ENCODE measurements around the gene MAP4K4.
"Not testable (repeated sequence)": the region's sequence is repeated elsewhere in the genome, so short reads cannot be mapped to it uniquely, and the experiment has no call there.

MAP4K4 gene

GRCh38 chr2:101745711-101746694 is 48.5 kb downstream of the MAP4K4 start:
- H3K4me1 ChIP-seq (ENCODE audit: low read length): peaks cover 2% of the 10 kb centered on the region; the same call in 1 of the 2 replicates
- H3K36me3 ChIP-seq (replicated peaks; ENCODE audit: insufficient read depth, low read length): no peaks in the 10 kb centered on the region
- no peaks in the 10 kb centered on the region for H3K79me2 ChIP-seq (ENCODE audit: low read length)
- H3K27me3 ChIP-seq (replicated peaks; ENCODE audit: insufficient read depth, low read length): no peaks in the 10 kb centered on the region
- H3K9me2 ChIP-seq (replicated peaks; ENCODE audit: insufficient read depth, low read length): no peaks in the 10 kb centered on the region
- H3K4me3 ChIP-seq (ENCODE audit: low read length): no peak overlapping the region
- no peak for TF ChIP-seq EZH2 (optimal IDR thresholded peaks at IDR 0.05; ENCODE audit: low read depth, low read length)
- TF ChIP-seq CTCF (IDR thresholded peaks at IDR 0.05; ENCODE audit: low read length): no peak
- no peak for TF ChIP-seq EZH2phosphoT487 (IDR thresholded peaks at IDR 0.05; ENCODE audit: low read length)
- H3K9me3 ChIP-seq (replicated peaks; ENCODE audit: insufficient read depth, low read length): no peaks in the 10 kb centered on the region
- H3K9ac ChIP-seq (ENCODE audit: low read length): no peak overlapping the region
- no peak overlapping the region for H3K27ac ChIP-seq (ENCODE audit: low read length)
- H3K4me2 ChIP-seq (ENCODE audit: low read depth, low read length): no peak overlapping the region
- no peaks in the 10 kb centered on the region for H3F3A ChIP-seq (ENCODE audit: insufficient read depth, low read length)
- H4K20me1 ChIP-seq (ENCODE audit: insufficient read depth, low read length): no peaks in the 10 kb centered on the region
- DNase-seq: no peak
- no peak overlapping the region for H2AFZ ChIP-seq (ENCODE audit: low read length)

GRCh38 chr2:101748000-101748399 is 50.5 kb downstream of the MAP4K4 start:
- Histone ChIP-seq H3K27me3 (replicated peaks; ENCODE audit: insufficient read depth, low read length) (no peaks in the 10 kb centered on the region), H3F3A (ENCODE audit: insufficient read depth, low read length) (no peaks in the 10 kb centered on the region), H3K4me1 (ENCODE audit: low read length) (peaks cover 8% of the 10 kb centered on the region), H3K4me2 (ENCODE audit: low read depth, low read length) (no peak overlapping the region), H3K79me2 (ENCODE audit: low read length) (no peaks in the 10 kb centered on the region), H3K36me3 (replicated peaks; ENCODE audit: insufficient read depth, low read length) (no peaks in the 10 kb centered on the region), H2AFZ (ENCODE audit: low read length) (no peak overlapping the region), H4K20me1 (ENCODE audit: insufficient read depth, low read length) (no peaks in the 10 kb centered on the region), H3K9me2 (replicated peaks; ENCODE audit: insufficient read depth, low read length) (no peaks in the 10 kb centered on the region), H3K9ac (ENCODE audit: low read length) (no peak overlapping the region), H3K27ac (ENCODE audit: low read length) (no peak overlapping the region), H3K9me3 (replicated peaks; ENCODE audit: insufficient read depth, low read length) (no peaks in the 10 kb centered on the region), H3K4me3 (ENCODE audit: low read length) (no peak overlapping the region)
- DNase-seq: no peak
- TF ChIP-seq EZH2 (optimal IDR thresholded peaks at IDR 0.05; ENCODE audit: low read depth, low read length) (no peak), EZH2phosphoT487 (IDR thresholded peaks at IDR 0.05; ENCODE audit: low read length) (no peak), CTCF (IDR thresholded peaks at IDR 0.05; ENCODE audit: low read length) (no peak)

GRCh38 chr2:101748462-101748861 is 51.0 kb downstream of the MAP4K4 start:
- not testable (repeated sequence) for H3K9ac ChIP-seq (ENCODE audit: low read length); H3K9me3 ChIP-seq (replicated peaks; ENCODE audit: insufficient read depth, low read length); H3K27me3 ChIP-seq (replicated peaks; ENCODE audit: insufficient read depth, low read length); H3K27ac ChIP-seq (ENCODE audit: low read length); H3K9me2 ChIP-seq (replicated peaks; ENCODE audit: insufficient read depth, low read length); H3K4me2 ChIP-seq (ENCODE audit: low read depth, low read length); H3K36me3 ChIP-seq (replicated peaks; ENCODE audit: insufficient read depth, low read length); H4K20me1 ChIP-seq (ENCODE audit: insufficient read depth, low read length); DNase-seq; H3F3A ChIP-seq (ENCODE audit: insufficient read depth, low read length); H2AFZ ChIP-seq (ENCODE audit: low read length); H3K4me3 ChIP-seq (ENCODE audit: low read length); H3K79me2 ChIP-seq (ENCODE audit: low read length); H3K4me1 ChIP-seq (ENCODE audit: low read length)

GRCh38 chr2:101750688-101751087 is 53.2 kb downstream of the MAP4K4 start:
- no peak overlapping the region for H3K27ac ChIP-seq (ENCODE audit: low read length)
- H3K4me1 ChIP-seq (ENCODE audit: low read length): peaks cover 14% of the 10 kb centered on the region
- peak overlapping the region; percentile 16; the same call in 1 of the 2 replicates for H3K4me2 ChIP-seq (ENCODE audit: low read depth, low read length)
- H2AFZ ChIP-seq (ENCODE audit: low read length): no peak overlapping the region
- no peaks in the 10 kb centered on the region for H3K36me3 ChIP-seq (replicated peaks; ENCODE audit: insufficient read depth, low read length)
- 0 out of 2 replicates have a peak, but pooled peaks cover 3% of the 10 kb centered on the region for H3F3A ChIP-seq (ENCODE audit: insufficient read depth, low read length)
- no peak overlapping the region for H3K4me3 ChIP-seq (ENCODE audit: low read length)
- no peaks in the 10 kb centered on the region for H3K27me3 ChIP-seq (replicated peaks; ENCODE audit: insufficient read depth, low read length)
- H3K9ac ChIP-seq (ENCODE audit: low read length): no peak overlapping the region
- DNase-seq: no peak
- H3K9me2 ChIP-seq (replicated peaks; ENCODE audit: insufficient read depth, low read length): no peaks in the 10 kb centered on the region
- H3K79me2 ChIP-seq (ENCODE audit: low read length): no peaks in the 10 kb centered on the region
- no peaks in the 10 kb centered on the region for H3K9me3 ChIP-seq (replicated peaks; ENCODE audit: insufficient read depth, low read length)
- TF ChIP-seq EZH2phosphoT487 (IDR thresholded peaks at IDR 0.05; ENCODE audit: low read length): no peak
- no peaks in the 10 kb centered on the region for H4K20me1 ChIP-seq (ENCODE audit: insufficient read depth, low read length)
